Endothelial cell of umbilical vein (primary cell): ENCODE measurements around the gene PTGDR. TPM values are rescaled to one million over a fixed set of nuclear protein-coding genes. Genes with fewer than 3 reads are reported as not detected.

Experiments
- BruUV-seq: library from RNA; stranded (reverse); fragments of 400-500 nt; replicated peaks from 2 replicates; lab custom pipeline; 2021; lab: Mats Ljungman, UMichigan
- CTCF ChIA-PET: fragments of 300-600, 350-600 bp; sonication (Branson Sonifier 250); formaldehyde crosslinking; loops from one replicate; lab custom pipeline; 2021; ENCODE audit warnings: antibody characterized with exemption, inconsistent platforms; lab: Charles Lee
- POLR2A ChIA-PET: fragments of 300-600, 350-600 bp; sonication (Branson Sonifier 250); formaldehyde crosslinking; loops from one replicate; lab custom pipeline; 2021; ENCODE audit warnings: antibody characterized with exemption, inconsistent platforms; lab: Charles Lee
- DNase-seq: peaks from one replicate; pipeline ENCODE4 v3.0.0-alpha.2; 2011; ENCODE audit warnings: low read depth, low spot score
- FAIRE-seq: peaks from 2 replicates; lab custom pipeline; 2011; peaks lifted over from hg19 to GRCh38; lab: Jason Lieb, UNC
- H2AFZ ChIP-seq: 2 replicates; pipeline ENCODE4 v1.6.0; 2012; ENCODE audit warnings: low read depth, low read length, control low read depth, inconsistent platforms
- H3K27ac ChIP-seq: 2 replicates; pipeline ENCODE4 v1.5.1; 2011; ENCODE audit warnings: low read depth, mild to moderate bottlenecking, control low read depth, low read length, moderate library complexity; ENCODE audit not compliant: insufficient read depth
- H3K27me3 ChIP-seq, 2 experiments: 2 replicates each; pipeline versions ENCODE4 v1.6.0 to v1.6.1; 2011; ENCODE audit warnings: low read length in 2 of 2, mixed read lengths in 1 of 2; ENCODE audit not compliant: control insufficient read depth in 2 of 2, insufficient read depth in 2 of 2
- H3K36me3 ChIP-seq, 2 experiments: 2 replicates in 1 of 2; 3 replicates in 1 of 2; pipeline ENCODE4 v1.5.1; 2011; ENCODE audit warnings: low read length in 2 of 2, mild to moderate bottlenecking in 1 of 2, moderate library complexity in 1 of 2; ENCODE audit not compliant: control insufficient read depth in 2 of 2, insufficient read depth in 2 of 2; ENCODE audit errors: extremely low read depth in 1 of 2
- H3K4me1 ChIP-seq: 3 replicates; pipeline ENCODE4 v1.5.1; 2011; ENCODE audit warnings: mild to moderate bottlenecking, low read length; ENCODE audit not compliant: control insufficient read depth, insufficient read depth; ENCODE audit errors: extremely low read depth
- H3K4me2 ChIP-seq: 2 replicates; pipeline ENCODE4 v1.6.1; 2011; ENCODE audit warnings: low read length, control low read depth, mixed read lengths; ENCODE audit not compliant: insufficient read depth
- H3K4me3 ChIP-seq, 3 experiments: fragments of 200-600 bp in 1 of 3; sonication (generic), shearing (Covaris generic) in 1 of 3; replicated peaks in 1 of 3; 2 replicates each; pipeline ENCODE4 v1.5.1; 2011 to 2016; ENCODE audit warnings: control low read depth in 3 of 3, low read length in 3 of 3, mild to moderate bottlenecking in 2 of 3, inconsistent platforms in 1 of 3, low read depth in 1 of 3, moderate library complexity in 1 of 3; ENCODE audit not compliant: insufficient read depth in 1 of 3
- H3K79me2 ChIP-seq: 2 replicates; pipeline ENCODE4 v1.6.0; 2012; ENCODE audit warnings: low read length, inconsistent platforms; ENCODE audit not compliant: control insufficient read depth, insufficient read depth
- H3K9ac ChIP-seq: replicated peaks from 2 replicates; pipeline ENCODE3; 2011; ENCODE audit warnings: low read length, control low read depth; ENCODE audit not compliant: insufficient read depth; ENCODE audit errors: extremely low read depth
- H3K9me1 ChIP-seq: replicated peaks from 3 replicates; pipeline ENCODE4 v1.6.0; 2011; ENCODE audit warnings: mild to moderate bottlenecking, low read length; ENCODE audit not compliant: control insufficient read depth, insufficient read depth; ENCODE audit errors: extremely low read depth
- H3K9me3 ChIP-seq: replicated peaks from 2 replicates; pipeline ENCODE4 v1.5.1; 2012; ENCODE audit warnings: low read length, inconsistent platforms; ENCODE audit not compliant: control insufficient read depth, insufficient read depth
- H4K20me1 ChIP-seq: replicated peaks from 2 replicates; pipeline ENCODE3; 2011; ENCODE audit warnings: mild to moderate bottlenecking, low read length; ENCODE audit not compliant: control insufficient read depth, insufficient read depth; ENCODE audit errors: extremely low read depth
- CTCF ChIP-seq, 2 donors: IDR thresholded peaks; 1 replicate in 1 of 2; 2 replicates in 1 of 2; pipeline ENCODE4 v1.5.1; 2011; ENCODE audit warnings: low read length in 2 of 2, mild to moderate bottlenecking in 2 of 2, moderate library complexity in 2 of 2, control low read depth in 1 of 2, inconsistent platforms in 1 of 2, low read depth in 1 of 2; ENCODE audit not compliant: insufficient read depth in 1 of 2; ENCODE audit errors: extremely low read depth in 1 of 2
- EZH2 ChIP-seq: IDR thresholded peaks from 2 replicates; pipeline ENCODE4 v1.6.1; 2012; ENCODE audit warnings: borderline replicate concordance, low read depth, mild to moderate bottlenecking, moderate library complexity, low read length, inconsistent platforms; ENCODE audit not compliant: severe bottlenecking
- FOS ChIP-seq: IDR thresholded peaks from 2 replicates; pipeline ENCODE4 v1.6.1; 2011; ENCODE audit warnings: mild to moderate bottlenecking, low read length, moderate library complexity, borderline replicate concordance; ENCODE audit not compliant: insufficient read depth
- GATA2 ChIP-seq: IDR thresholded peaks from 2 replicates; pipeline ENCODE4 v1.7.0; 2011; ENCODE audit warnings: low read depth, mild to moderate bottlenecking, moderate library complexity, mixed read lengths, low read length; ENCODE audit not compliant: insufficient read length, insufficient read depth
- JUN ChIP-seq: IDR thresholded peaks from 2 replicates; pipeline ENCODE4 v1.6.1; 2011; ENCODE audit warnings: borderline replicate concordance, low read depth; ENCODE audit not compliant: insufficient read length, insufficient read depth
- MYC ChIP-seq: IDR thresholded peaks from one replicate; pipeline ENCODE4 v1.6.1; 2011; ENCODE audit warnings: mild to moderate bottlenecking, low read depth, low read length
- POLR2A ChIP-seq: IDR thresholded peaks from 2 replicates; pipeline ENCODE4 v1.6.1; 2012; ENCODE audit warnings: low read depth, mild to moderate bottlenecking, control low read depth, low read length
- POLR2AphosphoS5 ChIP-seq: IDR thresholded peaks from 2 replicates; pipeline ENCODE4 v1.6.1; 2012; ENCODE audit warnings: low read depth, mild to moderate bottlenecking, control low read depth, low read length, moderate library complexity; ENCODE audit not compliant: insufficient read depth
- dilution Hi-C: fragments of 300-500 bp; cut with MboI; formaldehyde crosslinking; loops from one replicate; pipeline ENCODE4 v1.15.0; 2019; ENCODE audit warnings: low sequenced_read_pairs; ENCODE audit not compliant: extremely low pct_ligation_motif_present
- intact Hi-C: fragments of 100-400 bp; cut with micrococcal nuclease; formaldehyde crosslinking; loops from one replicate; pipeline ENCODE4 v1.10.0; 2022
- polyA plus RNA-seq, 4 experiments: library from polyadenylated mRNA; depleted of rRNA in 3 of 4; stranded (reverse) in 3 of 4; unstranded in 1 of 4; fragments of >200 nt; gene quantifications; 2 replicates each; pipeline versions ENCODE4 v1.2.1 to v1.2.3, GENCODE V29; 2011 to 2012; ENCODE audit warnings: missing spikeins in 1 of 4
- total RNA-seq: library from RNA; stranded (reverse); gene quantifications from 2 replicates; pipeline ENCODE4 v1.2.3, GENCODE V29; 2021
- TF ChIP-seq, protein P1 (sequence below): IDR thresholded peaks from 2 replicates; pipeline ENCODE4 v1.6.1; 2011; ENCODE audit not compliant: insufficient read depth, insufficient read length

The PTGDR gene
- total and polyA plus RNA-seq, 2 donors (not counting 3 experiments of a cell fraction or from before 2014, with no cell fraction given) = not detected

DNA sequence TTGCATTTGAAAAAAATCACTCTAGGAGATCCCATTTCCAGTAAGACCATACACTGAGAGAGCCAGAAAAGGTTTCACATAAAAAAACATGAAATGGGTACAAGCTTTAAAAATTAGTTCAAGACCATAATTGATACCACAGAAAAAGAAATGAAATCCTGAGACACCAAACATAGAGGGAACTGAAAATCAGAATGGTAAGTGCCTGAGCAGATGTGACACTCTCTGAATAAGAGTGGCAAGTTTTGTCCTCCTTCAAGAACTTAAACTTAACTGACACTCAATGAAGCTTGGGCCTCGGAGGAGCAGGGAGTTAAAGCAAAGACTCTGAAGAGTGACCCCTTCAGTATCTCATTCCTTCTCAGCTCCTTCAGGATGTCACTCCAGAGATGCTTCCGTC lies 23.2 kb upstream of the PTGDR start:
- intact Hi-C loops = no loop called here
- no peak for DNase-seq
- no peak overlapping the region for H3K4me3 ChIP-seq
- H3K27ac ChIP-seq = no peak overlapping the region
- H3K36me3 ChIP-seq = no peaks in the 10 kb centered on the region
- H3K9me3 ChIP-seq = no peaks in the 10 kb centered on the region
- H3K9ac ChIP-seq = no peak overlapping the region
- TF ChIP-seq GATA2 (no peak), FOS (no peak), CTCF (IDR thresholded peaks at IDR 0.05; ENCODE audit: extremely low read depth in 1 of 2, insufficient read depth in 1 of 2, low read depth in 1 of 2, low read length in 2 of 2) (no peak)
- TF ChIP-seq, protein P1, sequence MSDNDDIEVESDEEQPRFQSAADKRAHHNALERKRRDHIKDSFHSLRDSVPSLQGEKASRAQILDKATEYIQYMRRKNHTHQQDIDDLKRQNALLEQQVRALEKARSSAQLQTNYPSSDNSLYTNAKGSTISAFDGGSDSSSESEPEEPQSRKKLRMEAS = no peak
- dilution Hi-C loops = no loop called here
- H3K4me1 ChIP-seq = no peaks in the 10 kb centered on the region
- CTCF ChIA-PET = no interaction called here
- H3K9me1 ChIP-seq = no peaks in the 10 kb centered on the region
- H4K20me1 ChIP-seq = no peaks in the 10 kb centered on the region
- no peaks in the 10 kb centered on the region for H3K79me2 ChIP-seq
- no peak overlapping the region for H2AFZ ChIP-seq
- no peak overlapping the region for H3K4me2 ChIP-seq
- POLR2A ChIA-PET = no interaction called here
- H3K27me3 ChIP-seq = peaks cover 5 to 19% of the 10 kb centered on the region in 2 experiments
- no TSS peak for BruUV-seq
- no peak for FAIRE-seq

DNA sequence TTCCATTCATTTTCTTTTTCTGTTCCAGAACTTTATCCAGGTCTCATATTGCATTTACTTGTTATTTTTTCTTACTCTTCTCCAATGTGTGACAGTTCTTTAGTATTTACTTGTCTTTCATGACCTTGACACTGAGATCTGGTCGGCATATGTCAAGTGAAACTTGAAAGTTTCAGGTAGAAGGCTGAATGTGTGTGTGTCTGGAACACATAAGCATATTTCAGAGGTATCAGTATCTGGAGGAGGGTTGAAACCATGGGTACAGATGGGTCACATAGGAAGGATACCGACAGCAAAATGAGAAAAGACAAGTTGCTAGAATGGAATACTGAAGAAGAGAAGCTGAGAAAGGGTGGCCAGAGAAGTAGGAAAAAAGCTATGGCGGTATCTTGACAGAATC lies 22.5 kb upstream of the PTGDR start:
- Histone ChIP-seq H3K9me1 (no peaks in the 10 kb centered on the region), H3K36me3 (no peaks in the 10 kb centered on the region), H3K4me1 (no peaks in the 10 kb centered on the region), H3K4me3 (no peak overlapping the region), H4K20me1 (no peaks in the 10 kb centered on the region), H3K9ac (no peak overlapping the region), H3K9me3 (no peaks in the 10 kb centered on the region), H3K79me2 (no peaks in the 10 kb centered on the region), H2AFZ (no peak overlapping the region), H3K27ac (no peak overlapping the region), H3K27me3 (peaks cover 5 to 19% of the 10 kb centered on the region in 2 experiments), H3K4me2 (no peak overlapping the region)
- ChIA-PET CTCF (no interaction called here), POLR2A (no interaction called here)
- intact Hi-C loops (no loop called here), dilution Hi-C loops (no loop called here)
- BruUV-seq = no TSS peak
- FAIRE-seq = no peak
- TF ChIP-seq FOS = no peak
- TF ChIP-seq EZH2 = no peak
- no peak for TF ChIP-seq JUN
- TF ChIP-seq POLR2AphosphoS5 = no peak
- TF ChIP-seq POLR2A = no peak
- no peak for TF ChIP-seq MYC
- no peak for TF ChIP-seq GATA2
- TF ChIP-seq, protein P1 = no peak
- TF ChIP-seq CTCF (IDR thresholded peaks at IDR 0.05; ENCODE audit: extremely low read depth in 1 of 2, insufficient read depth in 1 of 2, low read depth in 1 of 2, low read length in 2 of 2) = no peak
- no peak for DNase-seq
